GM21619 (cell line): ENCODE data around the gene ISG15.
"Not testable (repeated sequence)": the region's sequence is repeated elsewhere in the genome, so short reads cannot be mapped to it uniquely, and the experiment has no call there.

Source experiments
- ATAC-seq: cut with Tn5 transposase; IDR thresholded peaks from one replicate; pipeline ENCODE4 v1.9.1; 2021; ENCODE audit not compliant: unreplicated experiment

ISG15 gene

DNA sequence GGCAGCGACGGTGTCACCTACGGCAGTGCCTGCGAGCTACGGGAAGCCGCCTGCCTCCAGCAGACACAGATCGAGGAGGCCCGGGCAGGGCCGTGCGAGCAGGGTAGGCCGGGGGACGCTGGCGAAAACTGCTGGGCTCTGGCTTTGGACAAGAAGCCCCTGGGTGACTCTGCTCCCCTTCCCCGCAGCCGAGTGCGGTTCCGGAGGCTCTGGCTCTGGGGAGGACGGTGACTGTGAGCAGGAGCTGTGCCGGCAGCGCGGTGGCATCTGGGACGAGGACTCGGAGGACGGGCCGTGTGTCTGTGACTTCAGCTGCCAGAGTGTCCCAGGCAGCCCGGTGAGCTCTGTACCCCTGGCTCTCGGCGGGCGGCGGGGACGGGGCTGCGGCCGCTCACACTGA lies 30.6 kb downstream of the ISG15 start:
- no peak for ATAC-seq

DNA sequence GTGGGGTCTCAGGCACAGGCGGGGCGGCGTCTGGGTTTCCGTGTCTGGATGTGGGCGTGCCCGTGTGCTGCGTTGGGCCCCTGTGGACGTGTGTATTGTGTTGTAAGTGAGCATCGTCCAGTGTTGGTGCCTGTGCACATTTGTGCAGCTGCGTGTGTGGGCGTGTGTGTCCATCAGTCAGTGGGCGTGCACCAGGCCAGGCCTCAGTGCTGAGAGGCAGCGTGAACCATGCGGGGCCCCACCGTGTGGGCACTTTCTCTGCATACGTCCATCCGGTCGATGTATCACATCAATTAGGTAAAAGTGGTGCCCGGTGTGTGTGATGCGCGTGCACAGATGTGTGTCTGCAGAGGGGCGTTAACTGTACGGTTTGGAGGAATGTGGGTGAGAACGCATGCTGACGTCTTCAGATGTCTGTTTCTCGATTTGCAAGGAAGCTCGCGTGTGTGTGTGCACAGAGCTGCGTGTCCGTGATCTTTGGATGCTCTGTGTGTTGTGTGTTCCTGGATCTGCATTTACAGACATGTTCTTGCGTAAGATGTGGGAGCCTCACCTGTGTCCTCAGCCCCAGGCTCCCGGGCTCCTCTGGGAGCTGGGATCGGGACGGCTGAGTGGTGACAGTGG lies 31.3 kb downstream of the ISG15 start:
- no peak for ATAC-seq

DNA sequence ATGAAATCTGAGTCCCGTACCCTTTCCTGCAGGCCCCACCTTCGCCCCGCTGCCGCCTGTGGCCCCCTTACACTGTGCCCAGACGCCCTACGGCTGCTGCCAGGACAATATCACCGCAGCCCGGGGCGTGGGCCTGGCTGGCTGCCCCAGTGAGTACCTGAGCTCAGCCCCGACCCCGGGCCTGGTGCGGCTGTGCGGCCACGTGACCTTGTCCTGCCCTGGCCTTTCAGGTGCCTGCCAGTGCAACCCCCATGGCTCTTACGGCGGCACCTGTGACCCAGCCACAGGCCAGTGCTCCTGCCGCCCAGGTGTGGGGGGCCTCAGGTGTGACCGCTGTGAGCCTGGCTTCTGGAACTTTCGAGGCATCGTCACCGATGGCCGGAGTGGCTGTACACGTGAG lies 31.8 kb downstream of the ISG15 start:
- no peak for ATAC-seq

DNA sequence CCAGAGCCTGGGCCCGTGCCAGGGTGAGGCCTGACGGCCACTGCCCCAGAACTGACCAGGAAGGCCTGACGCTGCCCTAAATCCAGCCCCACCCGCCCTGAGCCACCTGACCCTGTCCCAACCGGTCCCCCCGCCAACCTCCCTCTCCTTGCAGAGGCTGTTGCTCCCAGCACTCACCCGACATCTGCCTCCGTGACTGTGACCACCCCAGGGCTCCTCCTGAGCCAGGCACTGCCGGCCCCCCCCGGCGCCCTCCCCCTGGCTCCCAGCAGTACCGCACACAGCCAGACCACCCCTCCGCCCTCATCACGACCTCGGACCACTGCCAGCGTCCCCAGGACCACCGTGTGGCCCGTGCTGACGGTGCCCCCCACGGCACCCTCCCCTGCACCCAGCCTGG lies 32.9 kb downstream of the ISG15 start:
- ATAC-seq = no peak

DNA sequence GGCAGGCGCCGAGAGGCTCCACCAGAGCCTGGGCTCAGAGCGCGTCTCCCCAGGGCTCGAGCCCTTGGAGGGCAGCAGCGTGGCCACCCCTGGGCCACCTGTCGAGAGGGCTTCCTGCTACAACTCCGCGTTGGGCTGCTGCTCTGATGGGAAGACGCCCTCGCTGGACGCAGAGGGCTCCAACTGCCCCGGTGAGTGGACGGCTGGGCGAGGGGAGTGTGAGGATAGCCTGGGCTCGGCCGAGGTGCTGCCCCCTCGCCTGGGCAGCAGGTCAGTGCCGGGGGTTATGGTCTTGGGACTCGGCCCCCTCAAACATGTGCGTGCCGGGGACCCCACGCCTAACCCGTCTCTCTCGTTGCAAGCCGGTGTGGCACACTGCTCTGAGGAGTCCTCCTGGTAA lies 33.5 kb downstream of the ISG15 start:
- no peak for ATAC-seq

DNA sequence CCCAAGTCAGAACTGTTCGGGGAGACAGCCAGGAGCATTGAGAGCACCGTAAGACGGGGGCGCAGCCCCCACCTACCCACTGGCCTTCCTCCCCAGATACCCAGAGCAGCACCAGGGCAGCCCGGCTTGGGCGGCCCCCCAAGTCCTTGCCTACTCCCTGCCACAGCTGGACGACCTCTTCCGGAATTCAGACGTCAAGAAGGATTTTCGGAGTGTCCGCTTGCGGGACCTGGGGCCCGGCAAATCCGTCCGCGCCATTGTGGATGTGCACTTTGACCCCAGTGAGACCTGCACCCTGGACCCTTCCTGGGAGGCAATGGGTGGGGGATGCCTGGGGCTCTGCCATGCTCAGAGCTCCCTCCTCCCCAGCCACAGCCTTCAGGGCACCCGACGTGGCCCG lies 34.1 kb downstream of the ISG15 start:
- no peak for ATAC-seq

DNA sequence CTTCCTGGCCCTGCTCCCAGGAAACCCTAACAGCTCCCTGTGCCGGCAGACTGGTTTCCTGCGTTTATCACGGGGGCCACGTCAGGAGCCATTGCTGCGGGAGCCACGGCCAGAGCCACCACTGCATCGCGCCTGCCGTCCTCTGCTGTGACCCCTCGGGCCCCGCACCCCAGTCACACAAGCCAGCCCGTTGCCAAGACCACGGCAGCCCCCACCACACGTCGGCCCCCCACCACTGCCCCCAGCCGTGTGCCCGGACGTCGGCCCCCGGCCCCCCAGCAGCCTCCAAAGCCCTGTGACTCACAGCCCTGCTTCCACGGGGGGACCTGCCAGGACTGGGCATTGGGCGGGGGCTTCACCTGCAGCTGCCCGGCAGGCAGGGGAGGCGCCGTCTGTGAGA lies 34.7 kb downstream of the ISG15 start:
- no peak for ATAC-seq

DNA sequence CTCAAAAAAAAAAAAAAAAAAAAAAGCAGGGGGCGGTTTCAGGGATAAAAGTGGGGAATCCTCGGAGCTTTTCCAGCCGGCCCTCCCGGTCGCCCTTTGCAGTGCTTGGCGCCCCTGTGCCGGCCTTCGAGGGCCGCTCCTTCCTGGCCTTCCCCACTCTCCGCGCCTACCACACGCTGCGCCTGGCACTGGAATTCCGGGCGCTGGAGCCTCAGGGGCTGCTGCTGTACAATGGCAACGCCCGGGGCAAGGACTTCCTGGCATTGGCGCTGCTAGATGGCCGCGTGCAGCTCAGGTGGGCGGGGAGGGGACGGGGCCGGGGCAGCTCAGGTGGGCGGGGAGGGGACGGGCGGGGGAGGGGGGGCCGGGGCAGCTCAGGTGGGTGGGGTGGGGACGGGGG lies 35.5 kb downstream of the ISG15 start:
- no peak for ATAC-seq

DNA sequence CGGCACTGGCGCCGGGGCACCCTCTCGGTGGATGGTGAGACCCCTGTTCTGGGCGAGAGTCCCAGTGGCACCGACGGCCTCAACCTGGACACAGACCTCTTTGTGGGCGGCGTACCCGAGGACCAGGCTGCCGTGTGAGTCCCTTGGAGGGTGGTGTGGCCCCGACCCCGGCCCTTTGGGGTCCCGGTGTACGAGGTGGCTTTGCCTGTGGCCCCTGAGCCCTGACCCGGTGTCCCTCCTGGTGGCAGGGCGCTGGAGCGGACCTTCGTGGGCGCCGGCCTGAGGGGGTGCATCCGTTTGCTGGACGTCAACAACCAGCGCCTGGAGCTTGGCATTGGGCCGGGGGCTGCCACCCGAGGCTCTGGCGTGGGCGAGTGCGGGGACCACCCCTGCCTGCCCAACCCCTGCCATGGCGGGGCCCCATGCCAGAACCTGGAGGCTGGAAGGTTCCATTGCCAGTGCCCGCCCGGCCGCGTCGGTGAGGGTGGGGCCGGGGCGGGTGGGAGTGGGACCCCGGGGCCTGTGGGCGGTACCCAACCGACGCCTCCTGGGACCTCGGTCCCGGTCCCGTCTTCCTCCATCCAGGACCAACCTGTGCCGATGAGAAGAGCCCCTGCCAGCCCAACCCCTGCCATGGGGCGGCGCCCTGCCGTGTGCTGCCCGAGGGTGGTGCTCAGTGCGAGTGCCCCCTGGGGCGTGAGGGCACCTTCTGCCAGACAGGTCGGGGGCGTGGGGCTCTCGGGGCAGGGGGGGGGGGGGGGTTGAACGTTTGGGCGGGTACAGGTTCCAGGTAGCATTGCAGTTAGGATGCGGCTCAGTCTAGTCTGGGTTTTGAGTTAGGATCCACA lies 36.2 kb downstream of the ISG15 start:
- ATAC-seq = no peak

DNA sequence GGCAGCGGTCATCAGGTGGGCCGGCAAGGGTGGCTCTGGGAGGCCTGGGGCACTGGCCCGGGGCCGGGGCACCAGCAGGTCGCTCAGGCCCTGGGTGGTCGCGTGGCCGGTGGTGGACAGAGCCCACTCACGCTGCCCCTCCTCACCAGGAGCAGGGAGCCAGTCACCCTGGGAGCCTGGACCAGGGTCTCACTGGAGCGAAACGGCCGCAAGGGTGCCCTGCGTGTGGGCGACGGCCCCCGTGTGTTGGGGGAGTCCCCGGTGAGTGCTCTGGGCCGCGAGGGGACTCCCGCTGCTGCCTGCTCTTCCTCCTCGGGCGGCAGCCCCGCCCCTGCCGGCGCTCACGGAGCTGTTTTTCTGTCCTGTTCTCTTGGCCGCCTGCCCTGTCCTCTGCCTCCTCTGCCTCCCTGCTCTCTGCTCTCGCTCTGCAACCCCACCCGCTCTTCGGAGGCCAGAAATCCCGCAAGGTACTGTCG lies 37.3 kb downstream of the ISG15 start:
- ATAC-seq = no peak

DNA sequence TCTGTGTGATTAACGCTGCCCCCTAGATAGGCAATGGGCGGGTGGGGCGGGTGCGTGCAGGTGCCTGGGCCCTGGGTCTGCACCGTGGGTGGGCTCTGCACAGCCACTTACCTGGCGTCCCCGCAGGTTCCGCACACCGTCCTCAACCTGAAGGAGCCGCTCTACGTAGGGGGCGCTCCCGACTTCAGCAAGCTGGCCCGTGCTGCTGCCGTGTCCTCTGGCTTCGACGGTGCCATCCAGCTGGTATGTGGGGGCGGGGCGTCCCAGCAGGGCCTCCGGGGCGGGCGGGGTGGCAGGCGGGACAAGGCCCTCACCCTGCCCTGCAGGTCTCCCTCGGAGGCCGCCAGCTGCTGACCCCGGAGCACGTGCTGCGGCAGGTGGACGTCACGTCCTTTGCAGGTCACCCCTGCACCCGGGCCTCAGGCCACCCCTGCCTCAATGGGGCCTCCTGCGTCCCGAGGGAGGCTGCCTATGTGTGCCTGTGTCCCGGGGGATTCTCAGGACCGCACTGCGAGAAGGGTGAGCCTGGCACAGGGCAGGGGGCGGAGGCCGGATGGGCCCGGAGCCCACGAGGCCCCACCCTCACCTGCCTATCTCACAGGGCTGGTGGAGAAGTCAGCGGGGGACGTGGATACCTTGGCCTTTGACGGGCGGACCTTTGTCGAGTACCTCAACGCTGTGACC lies 38.0 kb downstream of the ISG15 start:
- no peak for ATAC-seq

DNA sequence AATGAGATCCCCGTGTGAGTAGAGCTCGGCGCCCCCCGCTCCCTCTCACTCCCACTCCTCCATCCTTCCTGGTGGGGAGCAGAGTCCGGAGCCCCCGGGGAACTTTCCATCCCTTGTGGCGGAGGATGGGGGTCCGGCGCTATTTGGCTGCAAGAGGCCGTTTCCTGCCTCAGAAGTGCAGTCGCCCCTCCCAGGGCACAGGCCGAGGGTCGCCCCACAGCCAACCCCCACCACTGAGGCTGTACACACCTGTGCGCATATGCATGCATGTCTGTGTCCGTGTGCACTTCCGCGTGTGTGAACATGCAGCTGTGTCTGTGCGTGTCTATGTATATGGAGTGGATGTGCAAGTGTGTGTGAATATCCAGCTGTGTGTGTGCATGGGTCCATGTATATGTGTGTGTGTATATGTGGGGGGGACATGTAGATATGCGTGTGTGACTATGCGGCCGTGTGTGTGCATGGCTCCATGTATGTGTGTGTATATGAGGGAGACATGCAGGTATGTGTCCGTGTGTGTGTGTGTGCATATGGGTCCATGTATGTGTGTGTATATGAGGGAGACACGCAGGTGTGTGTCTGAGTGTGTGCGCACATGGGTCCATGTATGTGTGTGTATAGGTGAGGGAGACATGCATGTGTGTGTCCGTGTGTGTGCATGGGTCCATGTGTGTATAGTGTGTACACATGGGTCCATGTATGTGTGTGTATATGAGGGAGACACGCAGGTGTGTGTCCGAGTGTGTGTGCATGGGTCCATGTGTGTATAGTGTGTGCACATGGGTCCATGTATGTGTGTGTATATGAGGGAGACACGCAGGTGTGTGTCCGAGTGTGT lies 38.9 kb downstream of the ISG15 start:
- no peak for ATAC-seq

DNA sequence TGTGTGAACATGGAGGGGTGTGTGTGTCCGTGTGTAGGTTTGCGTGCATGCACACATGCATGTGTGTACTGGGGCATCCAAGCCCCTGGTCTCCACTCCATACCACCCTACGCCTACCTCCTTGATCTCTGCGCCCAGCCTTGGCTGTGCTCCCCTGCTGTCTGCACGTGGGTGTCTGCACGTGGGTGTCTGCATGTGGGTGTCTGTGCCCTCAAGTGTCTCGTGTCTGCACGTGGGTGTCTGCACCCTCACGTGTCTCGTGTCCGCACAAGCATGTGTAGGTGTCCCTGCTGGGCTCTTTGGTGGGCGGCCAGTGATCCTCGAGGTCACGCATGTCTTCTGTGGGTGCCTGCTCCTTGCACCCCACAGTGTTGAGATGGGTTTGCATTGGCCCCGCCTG lies 39.7 kb downstream of the ISG15 start:
- no peak for ATAC-seq

DNA sequence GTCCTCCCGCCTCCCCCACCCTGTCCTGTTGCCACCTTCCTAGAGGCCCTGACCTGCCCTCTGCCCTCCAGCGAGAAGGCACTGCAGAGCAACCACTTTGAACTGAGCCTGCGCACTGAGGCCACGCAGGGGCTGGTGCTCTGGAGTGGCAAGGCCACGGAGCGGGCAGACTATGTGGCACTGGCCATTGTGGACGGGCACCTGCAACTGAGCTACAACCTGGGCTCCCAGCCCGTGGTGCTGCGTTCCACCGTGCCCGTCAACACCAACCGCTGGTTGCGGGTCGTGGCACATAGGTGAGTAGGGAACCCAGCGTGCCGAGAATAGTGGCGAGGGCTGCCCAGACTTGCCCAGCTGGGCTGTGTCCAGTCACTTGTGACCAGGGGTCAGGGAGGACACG lies 40.4 kb downstream of the ISG15 start:
- no peak for ATAC-seq

DNA sequence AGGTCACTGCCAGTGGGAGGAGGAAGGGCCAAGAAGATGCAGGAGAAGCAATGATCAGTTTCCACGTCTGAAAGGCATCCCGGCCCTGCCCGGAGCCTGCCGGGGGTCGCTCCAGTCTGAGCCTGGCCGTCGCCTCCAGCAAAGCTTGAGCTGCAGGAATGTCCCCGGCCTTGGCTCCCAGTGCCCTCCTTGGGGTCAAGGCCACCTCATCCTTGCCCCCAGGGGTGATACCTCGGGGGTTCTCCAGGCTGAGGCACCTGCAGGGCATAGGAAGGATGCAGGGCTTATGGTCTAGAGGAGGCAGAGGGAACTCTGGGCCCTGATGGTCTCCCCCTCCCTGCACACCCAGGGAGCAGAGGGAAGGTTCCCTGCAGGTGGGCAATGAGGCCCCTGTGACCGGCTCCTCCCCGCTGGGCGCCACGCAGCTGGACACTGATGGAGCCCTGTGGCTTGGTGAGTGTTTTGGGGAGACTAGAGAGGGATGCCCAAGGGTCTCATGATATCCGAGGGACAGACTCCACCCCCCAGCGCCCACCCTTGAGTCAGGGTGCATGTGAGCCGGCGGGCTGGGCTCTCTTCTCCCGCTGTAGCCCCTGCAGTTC lies 40.9 kb downstream of the ISG15 start:
- no peak for ATAC-seq

DNA sequence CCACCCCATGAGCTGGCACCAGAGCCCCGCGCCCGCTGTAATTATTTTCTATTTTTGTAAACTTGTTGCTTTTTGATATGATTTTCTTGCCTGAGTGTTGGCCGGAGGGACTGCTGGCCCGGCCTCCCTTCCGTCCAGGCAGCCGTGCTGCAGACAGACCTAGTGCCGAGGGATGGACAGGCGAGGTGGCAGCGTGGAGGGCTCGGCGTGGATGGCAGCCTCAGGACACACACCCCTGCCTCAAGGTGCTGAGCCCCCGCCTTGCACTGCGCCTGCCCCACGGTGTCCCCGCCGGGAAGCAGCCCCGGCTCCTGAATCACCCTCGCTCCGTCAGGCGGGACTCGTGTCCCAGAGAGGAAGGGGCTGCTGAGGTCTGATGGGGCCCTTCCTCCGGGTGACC lies 41.7 kb downstream of the ISG15 start:
- no peak for ATAC-seq

DNA sequence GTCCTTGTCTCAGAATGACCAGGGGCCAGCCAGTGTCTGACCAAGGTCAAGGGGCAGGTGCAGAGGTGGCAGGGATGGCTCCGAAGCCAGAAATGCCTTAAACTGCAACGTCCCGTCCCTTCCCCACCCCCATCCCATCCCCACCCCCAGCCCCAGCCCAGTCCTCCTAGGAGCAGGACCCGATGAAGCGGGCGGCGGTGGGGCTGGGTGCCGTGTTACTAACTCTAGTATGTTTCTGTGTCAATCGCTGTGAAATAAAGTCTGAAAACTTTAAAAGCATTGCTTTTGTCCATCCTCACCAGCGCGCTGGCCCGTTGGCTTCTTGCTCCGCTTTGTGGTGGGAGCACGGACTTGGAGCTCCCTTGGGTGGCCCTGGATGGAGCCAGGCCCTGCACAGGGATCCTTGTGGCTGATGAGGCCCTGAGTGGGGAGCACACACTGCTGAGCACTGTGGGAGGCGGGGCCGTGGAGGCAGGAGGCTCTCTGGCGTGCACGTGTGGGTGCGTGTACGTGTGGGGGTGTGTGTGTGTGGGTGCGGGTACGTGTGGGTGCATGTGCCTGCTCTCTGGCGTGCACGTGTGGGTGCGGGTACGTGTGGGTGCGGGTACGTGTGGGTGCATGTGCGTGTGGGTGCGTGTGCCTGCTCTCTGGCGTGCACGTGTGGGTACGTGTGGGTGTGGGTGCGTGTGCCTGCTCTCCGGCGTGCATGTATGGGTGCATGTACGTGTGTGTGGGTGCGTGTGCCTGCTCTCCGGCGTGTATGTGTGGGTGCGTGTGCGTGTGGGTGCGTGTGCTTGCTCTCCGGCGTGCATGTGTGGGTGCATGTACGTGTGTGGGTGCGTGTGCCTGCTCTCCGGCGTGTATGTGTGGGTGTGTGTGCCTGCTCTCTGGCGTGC lies 42.8 kb downstream of the ISG15 start:
- no peak for ATAC-seq

DNA sequence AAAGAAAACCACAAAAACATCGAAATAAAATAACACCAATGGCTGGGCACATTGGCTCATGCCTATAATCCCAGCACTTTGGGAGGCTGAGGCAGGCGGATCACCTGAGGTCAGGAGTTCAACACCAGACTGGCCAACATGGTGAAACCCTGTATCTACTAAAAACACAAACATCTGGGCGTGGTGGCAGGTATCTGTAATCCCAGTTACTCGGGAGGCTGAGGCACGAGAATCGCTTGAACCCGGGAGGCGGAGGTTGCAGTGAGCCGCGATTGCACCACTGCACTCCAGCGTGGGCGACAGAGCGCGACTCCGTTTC lies 44.4 kb downstream of the ISG15 start:
- ATAC-seq = not testable (repeated sequence)

DNA sequence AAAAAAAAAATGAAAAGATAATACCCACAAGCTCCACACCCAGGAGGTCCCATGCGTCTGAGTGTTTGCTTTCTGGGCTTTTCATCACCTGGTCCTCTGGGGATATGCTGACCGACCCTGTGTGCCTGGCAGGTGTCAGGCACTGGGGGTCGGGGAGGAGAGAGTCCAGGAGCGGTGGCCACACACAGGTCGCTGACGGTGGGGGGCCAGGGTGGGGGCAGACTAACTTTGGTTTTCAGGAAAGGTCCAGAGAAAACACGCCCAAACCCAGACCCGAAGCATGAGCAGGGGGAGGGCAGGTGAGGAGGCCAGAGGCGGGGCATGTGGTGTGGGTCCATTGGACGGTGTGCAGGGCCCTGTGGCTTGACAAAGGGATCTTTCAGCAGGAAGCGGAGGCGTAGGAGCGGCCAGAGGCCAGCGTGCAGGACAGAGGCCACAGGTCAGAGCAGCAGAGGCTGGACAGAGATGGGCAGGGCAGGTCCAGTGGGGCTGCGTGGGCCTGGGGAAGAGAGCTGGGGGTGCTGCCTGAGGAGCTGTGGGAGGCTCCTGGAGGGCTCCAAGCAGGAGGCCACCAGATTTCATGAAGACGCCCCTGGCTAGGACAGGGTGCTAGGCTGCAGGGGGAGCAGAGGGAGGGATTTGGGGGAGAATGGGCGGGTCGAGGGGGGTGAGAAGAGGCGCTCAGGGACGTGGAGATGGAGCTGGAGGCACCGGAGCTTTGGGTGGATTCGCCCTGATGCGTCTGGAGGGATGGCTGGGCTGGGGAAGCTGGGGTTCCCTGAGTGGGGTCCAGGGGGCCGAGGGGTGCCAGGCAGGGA lies 45.0 kb downstream of the ISG15 start:
- no peak for ATAC-seq
